RWPE1 (cell line): ENCODE results near the gene IQSEC3.

Experiments
- CTCF ChIA-PET: fragments of 350-600 bp; sonication (Branson Sonifier 250); formaldehyde crosslinking; extraction: SDS; loops from one replicate; lab custom pipeline; 2021; lab: Yijun Ruan, JAX
- POLR2A ChIA-PET: fragments of 400-600 bp; formaldehyde crosslinking; extraction: SDS; loops from one replicate; lab custom pipeline; 2020; ENCODE audit warnings: antibody characterized with exemption; ENCODE audit not compliant: low non-redundant PET; lab: Yijun Ruan, JAX
- DNase-seq: peaks from one replicate; pipeline ENCODE4 v3.0.0; 2012; ENCODE audit warnings: low spot score
- H3K27ac ChIP-seq: fragments of 450-650 bp; 2 replicates; pipeline ENCODE4 v1.5.1; 2017
- CTCF ChIP-seq: fragments of 450-650 bp; conservative IDR thresholded peaks from 2 replicates; pipeline ENCODE4 v1.5.1; 2017; ENCODE audit warnings: low read depth, mild to moderate bottlenecking

IQSEC3 gene

GRCh38 chr12:163406-163986 lies 96.9 kb downstream of the IQSEC3 start:
- ChIA-PET CTCF (no interaction called here), POLR2A (no interaction called here)
- TF ChIP-seq CTCF = no peak
- H3K27ac ChIP-seq = no peak overlapping the region
- DNase-seq = no peak

- DNase-seq = no peak
- H3K27ac ChIP-seq = no peak overlapping the region
- no peak for TF ChIP-seq CTCF
- ChIA-PET CTCF (interaction anchor here (0.7 to 0.9 kb wide), 2 partner anchors 12 to 61 kb away, joined by 3 to 4 read pairs; no protein-coding TSS in a partner anchor), POLR2A (no interaction called here)
Measured at GRCh38 chr12:164207-164606, 97.6 kb downstream of the IQSEC3 start.

DNA sequence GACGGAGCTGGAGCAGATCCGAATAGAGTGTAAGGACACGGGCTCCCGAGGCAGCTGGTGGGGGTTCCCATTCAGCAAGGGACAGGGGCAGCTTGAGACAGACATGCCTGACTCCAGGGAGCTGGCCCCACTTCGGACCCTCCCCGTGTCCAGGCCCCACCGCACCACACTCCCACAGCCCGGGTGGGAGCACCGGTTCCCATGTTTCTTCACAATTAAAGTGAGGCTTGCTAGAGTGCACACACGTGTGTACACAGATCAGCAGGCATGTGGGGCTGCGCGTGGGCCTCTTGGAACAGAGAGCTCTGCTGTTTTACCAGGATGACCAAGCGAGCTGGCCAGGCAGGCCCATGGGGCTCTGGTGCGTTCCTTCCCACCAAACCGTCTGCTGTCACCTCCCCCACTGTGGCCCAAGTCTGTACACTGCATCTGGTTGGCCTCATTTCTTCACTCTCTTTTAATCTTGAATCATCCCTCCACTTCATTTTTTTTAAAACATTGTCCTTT lies 99.3 kb downstream of the IQSEC3 start:
- ChIA-PET CTCF (interaction anchor here (1.1 kb wide), 1 partner anchor 23 kb away, joined by 3 read pairs; no protein-coding TSS in a partner anchor), POLR2A (no interaction called here)
- H3K27ac ChIP-seq = no peak overlapping the region
- no peak for TF ChIP-seq CTCF
- DNase-seq = no peak

GRCh38 chr12:166425-167075 lies 100.0 kb downstream of the IQSEC3 start:
- CTCF ChIA-PET = no interaction called here

DNA sequence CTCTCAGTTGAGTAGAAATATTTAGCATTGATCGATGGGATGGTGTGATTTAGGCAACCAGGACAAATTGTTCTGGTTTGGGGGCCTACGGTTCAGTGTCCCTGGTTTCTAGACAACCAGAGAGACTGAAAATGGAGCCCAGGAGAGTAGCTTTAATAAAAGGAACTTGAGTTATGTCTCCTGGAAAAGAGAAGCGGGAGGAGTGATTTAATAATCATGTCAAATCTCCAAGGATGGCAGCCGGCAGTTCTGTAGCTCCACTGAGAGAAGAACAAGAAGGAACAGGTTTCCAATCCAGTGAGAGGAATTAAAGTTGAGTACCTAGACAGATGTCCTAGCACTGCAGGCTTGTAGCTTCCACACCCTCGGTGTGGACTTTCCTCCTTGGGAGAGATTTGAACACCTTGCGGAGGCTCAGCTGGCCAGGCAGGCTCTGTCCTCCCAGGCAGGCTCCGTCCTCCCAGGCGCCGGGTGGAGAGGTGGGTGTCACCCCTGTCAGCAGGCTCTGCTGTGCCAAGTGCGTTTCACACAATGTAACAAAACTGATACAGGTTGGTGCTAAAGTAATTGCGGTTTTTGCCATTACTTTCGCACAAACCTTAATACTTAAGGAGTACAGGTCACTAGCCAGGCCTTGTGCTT lies 101.5 kb downstream of the IQSEC3 start:
- DNase-seq = no peak
- TF ChIP-seq CTCF = no peak
- ChIA-PET CTCF (no interaction called here), POLR2A (no interaction called here)
- H3K27ac ChIP-seq = no peak overlapping the region

More at GRCh38 chr12:166425-167075, 100.0 kb downstream of the IQSEC3 start:
- POLR2A ChIA-PET = no interaction called here
- no peak for DNase-seq
- no peak for TF ChIP-seq CTCF
- H3K27ac ChIP-seq = no peak overlapping the region

- ChIA-PET CTCF (no interaction called here), POLR2A (no interaction called here)
- no peak for TF ChIP-seq CTCF
- no peak for DNase-seq
- H3K27ac ChIP-seq = no peak overlapping the region
Measured at GRCh38 chr12:168763-169525, 102.4 kb downstream of the IQSEC3 start.
